ENCODE data around the gene RPL10.

GRCh38 chrX:154436983-154437752 lies 39.0 kb downstream of the RPL10 start, which contains the start of gene GDI1:
- TF ChIP-seq CTCF (optimal IDR thresholded peaks at IDR 0.05 in 1 of 3, IDR thresholded peaks at IDR 0.05 in 1 of 3, conservative IDR thresholded peaks at IDR 0.05 in 1 of 3; ENCODE audit: extremely low read depth in 1 of 3, insufficient read depth in 2 of 3, low read length in 3 of 3), result no peak
- TF ChIP-seq EZH2 (IDR thresholded peaks at IDR 0.05; ENCODE audit: low read length), result no peak

All from keratinocyte (primary cell).